Renal pelvis (tissue), 4 donors: ENCODE measurements around the gene LRP8. TPM values are rescaled to one million over a fixed set of nuclear protein-coding genes. Genes with fewer than 3 reads are reported as not detected.

ENCODE experiments used
- DNase-seq: peaks from one replicate; pipeline ENCODE4 v3.0.0-alpha.2; 2013
- polyA plus RNA-seq, 3 donors: library from polyadenylated mRNA; unstranded; fragments of 120-200 nt; gene quantifications; one replicate each; pipeline ENCODE4 v1.2.1, GENCODE V29; 2013; ENCODE audit not compliant: insufficient read length in 3 of 3

The LRP8 gene
- polyA plus RNA-seq, 3 donors: 7.2 to 8.5 (median 7.3) TPM

DNA sequence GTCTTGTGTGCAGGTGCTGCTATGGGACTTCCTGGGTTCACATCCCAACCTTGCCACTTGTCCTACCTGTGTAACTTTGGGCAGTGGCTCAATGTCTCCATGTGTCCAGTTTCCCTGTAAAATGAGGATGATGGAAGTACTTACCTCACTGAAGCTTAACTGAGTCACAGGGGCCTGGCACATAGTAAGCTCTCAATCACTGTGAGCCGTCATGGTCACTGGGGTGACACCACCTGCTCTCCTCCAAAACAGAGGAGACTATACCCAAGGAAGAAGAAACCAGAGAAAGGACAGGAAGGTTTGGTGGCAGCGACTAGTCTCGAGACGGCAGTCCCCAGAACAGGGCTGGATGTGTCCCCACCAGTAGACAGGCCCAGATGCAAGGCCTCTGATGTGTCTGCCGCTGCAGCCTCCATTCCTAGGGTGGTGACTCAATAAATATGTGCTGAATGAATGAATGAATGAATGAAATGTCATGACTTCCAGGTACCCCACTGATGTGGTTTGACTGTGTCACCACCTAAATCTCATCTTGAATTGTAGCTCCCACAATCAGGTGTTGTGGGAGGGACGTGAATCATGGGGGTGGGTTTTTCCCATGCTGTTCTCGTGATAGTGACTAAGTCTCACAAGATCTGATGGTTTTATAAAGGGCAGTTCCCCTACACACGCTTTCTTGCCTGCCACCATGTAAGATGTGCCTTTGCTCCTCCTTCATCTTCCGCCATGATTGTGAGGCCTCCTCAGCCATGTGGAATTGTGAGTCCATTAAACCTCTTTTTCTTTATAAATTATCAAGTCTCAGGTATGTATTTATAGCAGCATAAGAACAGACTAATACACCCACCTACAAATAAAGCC, 13.0 kb upstream of the LRP8 start:
- DNase-seq: no peak

- DNase-seq: no peak
Measured at GRCh38 chr1:53339736-53340635, 12.1 kb upstream of the LRP8 start.

- no peak for DNase-seq
Measured at GRCh38 chr1:53338423-53338822, 10.6 kb upstream of the LRP8 start.

GRCh38 chr1:53337499-53337898, 9.6 kb upstream of the LRP8 start:
- DNase-seq: no peak

DNA sequence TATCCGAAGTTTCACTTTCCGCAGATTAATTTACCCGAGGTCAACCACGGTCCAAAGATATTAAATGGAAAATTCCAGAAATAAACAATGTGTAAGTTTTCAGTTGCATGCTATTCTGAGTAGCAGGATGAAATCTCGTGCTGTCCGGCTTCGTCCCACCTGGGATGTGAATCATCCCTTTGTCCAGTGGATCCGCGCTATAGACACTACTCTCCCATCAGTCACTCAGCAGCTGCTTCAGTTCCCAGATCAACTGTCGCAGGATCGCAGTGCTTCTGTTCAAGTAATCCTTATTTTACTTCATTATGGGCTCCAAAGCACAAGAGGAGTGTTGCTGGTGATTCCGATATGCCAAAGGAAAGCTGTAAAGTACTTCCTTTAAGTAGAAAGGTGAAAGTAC, 8.3 kb upstream of the LRP8 start:
- DNase-seq: no peak

DNA sequence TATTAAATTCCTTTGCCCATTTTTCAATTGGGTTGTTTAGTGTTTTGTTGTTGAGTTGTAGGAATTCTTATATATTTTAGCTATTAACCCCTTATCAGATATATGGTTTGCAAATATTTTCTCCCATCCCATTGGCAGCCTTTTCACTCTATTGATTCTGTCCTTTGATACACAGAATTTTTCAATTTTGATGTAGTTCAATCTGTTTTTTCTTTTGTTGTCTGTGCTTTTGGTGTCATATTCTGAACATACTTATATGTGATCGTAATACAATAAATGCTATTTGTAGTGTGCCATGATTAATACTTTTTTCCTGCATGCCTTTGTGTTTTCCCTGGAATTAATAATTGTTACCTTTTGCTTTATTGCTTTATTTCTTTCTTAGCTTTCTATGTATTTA, 7.8 kb upstream of the LRP8 start:
- DNase-seq: no peak

GRCh38 chr1:53334781-53335180, 6.9 kb upstream of the LRP8 start:
- no peak for DNase-seq

DNA sequence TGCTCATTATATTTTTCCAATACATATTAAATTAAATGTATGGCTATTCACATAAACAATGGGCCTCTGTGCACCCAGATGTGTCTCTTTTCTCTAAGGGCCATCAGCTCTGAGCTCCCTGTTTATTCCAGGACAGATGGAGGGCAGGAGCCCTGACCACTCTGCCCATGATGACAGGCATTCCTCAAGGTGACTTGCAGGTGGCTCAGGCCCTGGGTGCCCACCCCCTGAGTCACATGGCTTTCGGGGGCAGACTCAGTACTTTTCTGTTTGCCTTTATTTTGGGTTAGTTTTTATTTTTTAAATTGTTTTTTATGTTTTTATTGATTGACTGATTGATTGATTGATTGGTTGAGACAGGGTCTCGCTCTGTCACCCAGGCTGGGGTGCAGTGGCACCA, 6.4 kb upstream of the LRP8 start:
- DNase-seq: no peak

- no peak for DNase-seq
Measured at GRCh38 chr1:53332833-53333232, 5.0 kb upstream of the LRP8 start.

DNA sequence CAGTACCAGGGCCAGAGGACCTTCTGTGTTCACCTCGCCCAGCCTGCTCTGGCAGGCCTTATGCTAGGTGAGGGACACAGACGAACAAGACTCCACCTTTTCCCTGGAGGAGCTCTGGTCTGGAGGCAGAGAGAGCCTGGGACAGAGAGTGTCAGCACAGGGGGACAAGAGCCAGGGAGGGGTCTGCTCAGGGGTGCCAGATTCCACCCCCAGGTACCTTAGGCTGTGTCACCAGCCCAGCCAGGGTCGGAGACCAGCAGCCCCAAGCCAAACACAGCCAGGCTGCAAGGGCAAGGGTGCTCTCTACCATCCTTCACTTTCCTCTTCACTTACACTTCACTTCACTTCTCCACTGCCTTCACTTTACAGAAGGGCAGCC, 4.3 kb upstream of the LRP8 start:
- DNase-seq: no peak

- no peak for DNase-seq
Measured at GRCh38 chr1:53331446-53332185, 3.7 kb upstream of the LRP8 start.

- DNase-seq: no peak
Measured at GRCh38 chr1:53330819-53331218, 2.9 kb upstream of the LRP8 start.

GRCh38 chr1:53328541-53329499, 950 bp upstream of the LRP8 start:
- DNase-seq: no peak

DNA sequence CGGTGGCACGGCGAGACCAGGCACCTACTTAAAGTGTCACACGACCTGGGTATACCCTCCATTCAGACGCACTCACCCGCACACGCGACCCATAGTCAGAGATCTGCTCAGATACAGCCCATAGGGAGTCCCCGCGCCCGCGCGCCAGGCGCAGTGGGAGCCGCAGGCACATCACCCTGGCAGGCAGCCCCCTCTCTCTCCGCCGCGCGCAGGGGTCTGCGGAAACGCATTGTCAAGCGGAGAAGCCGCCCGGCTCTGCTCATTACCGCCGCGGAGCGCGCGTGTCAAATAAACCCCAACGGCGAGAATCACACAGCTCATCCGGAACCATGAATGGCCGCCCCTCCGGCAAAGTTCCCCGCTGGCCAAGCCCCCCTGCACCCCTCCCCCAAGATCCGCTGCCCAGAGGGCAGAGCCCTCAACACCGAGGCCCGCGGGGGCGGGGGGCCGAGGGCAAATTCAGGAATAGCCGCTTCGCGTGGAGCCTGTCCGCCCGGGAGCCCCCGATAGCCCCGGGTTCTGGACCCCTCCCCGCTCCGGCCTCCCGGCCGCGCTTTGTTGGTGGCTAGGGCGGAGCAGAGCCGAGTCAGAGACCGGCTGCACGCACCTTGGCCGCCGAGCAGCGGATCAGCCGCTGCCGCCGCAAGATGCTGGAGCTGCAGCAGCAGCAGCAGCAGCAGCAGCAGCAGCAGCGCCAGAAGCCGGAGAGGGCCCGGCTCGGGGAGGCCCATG, 522 bp downstream of the LRP8 start:
- DNase-seq: no peak

DNA sequence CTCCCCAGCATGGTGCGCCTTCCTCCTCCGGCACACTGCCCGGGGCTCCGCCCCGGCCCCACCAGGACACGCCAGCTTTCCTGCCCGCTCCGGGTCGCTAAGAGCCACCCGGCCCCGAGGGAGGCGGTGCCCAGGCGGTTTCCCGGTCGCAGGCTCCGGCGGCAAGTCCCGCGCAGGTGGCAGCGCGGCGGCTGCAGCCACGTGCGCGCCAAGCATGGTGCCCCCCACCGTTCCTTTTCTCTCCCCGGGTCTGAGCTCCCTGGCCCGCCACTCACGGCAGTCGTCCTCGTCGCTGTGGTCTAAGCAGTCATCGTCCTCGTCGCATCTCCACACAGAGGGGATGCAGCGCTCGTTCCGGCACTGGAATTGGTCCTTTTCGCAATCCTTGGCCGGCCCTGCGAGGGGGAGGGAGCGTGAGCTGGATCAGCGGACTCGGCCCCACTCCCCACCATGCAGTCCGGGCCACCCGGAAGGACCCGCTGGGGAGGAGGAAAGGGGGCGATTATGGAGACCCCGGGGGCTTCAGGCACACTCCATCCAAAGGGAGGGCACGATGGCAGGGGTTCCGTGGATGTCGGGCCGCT, 1.2 kb downstream of the LRP8 start:
- DNase-seq: no peak

- DNase-seq: peak; percentile 62
Measured at GRCh38 chr1:53326088-53326597, 1.7 kb downstream of the LRP8 start.

DNA sequence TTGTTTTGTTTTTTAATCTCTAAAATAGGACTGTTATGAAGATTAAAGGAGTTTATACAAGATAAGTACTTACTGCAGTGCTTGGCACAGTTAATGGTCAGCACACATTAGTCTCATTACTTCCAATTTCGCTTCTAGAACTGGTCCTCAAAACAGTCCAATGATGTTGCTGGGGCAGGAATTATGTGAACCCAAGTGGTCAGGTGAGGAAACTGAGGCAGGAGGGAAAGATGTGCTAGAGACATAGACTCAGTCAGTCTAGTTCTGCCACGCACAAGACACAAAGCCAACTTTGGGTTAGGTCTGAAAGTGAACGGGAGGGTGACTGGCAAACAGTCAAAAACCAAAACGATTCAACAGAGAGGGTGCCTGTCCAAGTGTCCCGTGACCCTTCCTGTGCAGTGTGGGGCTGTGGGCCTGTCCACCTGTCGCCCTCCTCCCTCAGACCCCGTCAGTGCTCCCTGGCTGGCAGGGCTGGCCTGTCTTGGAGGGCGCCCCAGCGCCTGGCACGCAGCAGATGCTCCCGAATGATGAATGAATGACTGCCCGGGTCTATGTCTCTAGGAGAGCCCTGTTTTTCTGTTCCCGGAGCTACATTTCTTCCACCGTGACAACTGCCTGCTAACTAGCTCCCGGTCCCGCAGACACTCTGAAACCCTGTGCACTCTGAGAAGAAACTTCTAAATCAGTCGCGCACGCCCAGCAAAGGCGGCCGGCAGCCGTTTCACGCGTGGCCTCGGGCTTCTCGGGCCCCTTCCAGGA, 2.4 kb downstream of the LRP8 start:
- DNase-seq: no peak

- DNase-seq: no peak
Measured at GRCh38 chr1:53324728-53325297, 3.1 kb downstream of the LRP8 start.

- no peak for DNase-seq
Measured at GRCh38 chr1:53324321-53324720, 3.5 kb downstream of the LRP8 start.
